H9 (cell line): ENCODE data around the gene TMEM109. TPM values are rescaled to one million over a fixed set of nuclear protein-coding genes. Genes with fewer than 3 reads are reported as not detected.

Experiments
- DNase-seq: peaks from one replicate; pipeline ENCODE4 v3.0.0-alpha.2; 2017
- H2AFZ ChIP-seq: one replicate; pipeline ENCODE4 v1.6.1; 2013; ENCODE audit warnings: mild to moderate bottlenecking, low read length, control low read depth, moderate library complexity
- H2AK5ac ChIP-seq: 2 replicates; pipeline ENCODE4 v1.6.1; 2013; ENCODE audit warnings: low read length, control low read depth, mixed read lengths; ENCODE audit not compliant: insufficient read length
- H2BK120ac ChIP-seq: one replicate; pipeline ENCODE4 v1.6.1; 2013; ENCODE audit warnings: low read depth, mild to moderate bottlenecking, low read length, control low read depth, inconsistent platforms; ENCODE audit not compliant: poor library complexity, severe bottlenecking
- H2BK12ac ChIP-seq: 2 replicates; pipeline ENCODE4 v1.6.1; 2013; ENCODE audit warnings: low read length, control low read depth, mixed read lengths, low read depth; ENCODE audit not compliant: insufficient read length
- H2BK15ac ChIP-seq: 2 replicates; pipeline ENCODE4 v1.6.1; 2013; ENCODE audit warnings: low read depth, low read length, control low read depth
- H2BK20ac ChIP-seq: one replicate; pipeline ENCODE4 v1.6.1; 2013; ENCODE audit warnings: low read depth, mild to moderate bottlenecking, low read length, control low read depth, inconsistent platforms; ENCODE audit not compliant: poor library complexity, severe bottlenecking
- H2BK5ac ChIP-seq: 2 replicates; pipeline ENCODE4 v1.6.1; 2013; ENCODE audit warnings: low read length, control low read depth, mixed read lengths; ENCODE audit not compliant: insufficient read length
- H3K14ac ChIP-seq: 2 replicates; pipeline ENCODE4 v1.6.1; 2013; ENCODE audit warnings: low read length, control low read depth; ENCODE audit not compliant: insufficient read depth
- H3K18ac ChIP-seq: 2 replicates; pipeline ENCODE4 v1.6.1; 2013; ENCODE audit warnings: low read depth, mild to moderate bottlenecking, mixed read lengths, low read length, control low read depth; ENCODE audit not compliant: insufficient read length
- H3K23ac ChIP-seq: 2 replicates; pipeline ENCODE4 v1.6.1; 2013; ENCODE audit warnings: low read length, control low read depth, mixed read lengths, low read depth; ENCODE audit not compliant: insufficient read length
- H3K23me2 ChIP-seq: 2 replicates; pipeline ENCODE4 v1.6.1; 2013; ENCODE audit warnings: low read depth, mild to moderate bottlenecking, mixed read lengths, low read length, control low read depth; ENCODE audit not compliant: insufficient read length, poor library complexity, severe bottlenecking
- H3K27ac ChIP-seq: 2 replicates; pipeline ENCODE4 v1.5.1; 2013; ENCODE audit warnings: low read length, control low read depth, mixed read lengths, low read depth; ENCODE audit not compliant: insufficient read length
- H3K27me3 ChIP-seq: 2 replicates; pipeline ENCODE4 v1.6.1; 2013; ENCODE audit warnings: low read length, control low read depth, inconsistent platforms; ENCODE audit not compliant: insufficient read depth
- H3K4ac ChIP-seq: 2 replicates; pipeline ENCODE4 v1.6.1; 2013; ENCODE audit warnings: low read depth, mild to moderate bottlenecking, control low read depth, inconsistent platforms, low read length, moderate library complexity
- H3K4me1 ChIP-seq: 2 replicates; pipeline ENCODE4 v1.6.1; 2013; ENCODE audit warnings: low read length, control low read depth, inconsistent platforms; ENCODE audit not compliant: insufficient read depth
- H3K4me2 ChIP-seq: 2 replicates; pipeline ENCODE4 v1.6.1; 2013; ENCODE audit warnings: low read length, control low read depth, mixed read lengths; ENCODE audit not compliant: insufficient read length, insufficient read depth
- H3K56ac ChIP-seq: 2 replicates; pipeline ENCODE4 v1.6.1; 2013; ENCODE audit warnings: low read depth, mild to moderate bottlenecking, mixed read lengths, low read length, control low read depth; ENCODE audit not compliant: insufficient read length
- H3K79me1 ChIP-seq: 2 replicates; pipeline ENCODE4 v1.6.1; 2013; ENCODE audit warnings: low read depth, mild to moderate bottlenecking, moderate library complexity, low read length, control low read depth, inconsistent platforms; ENCODE audit not compliant: insufficient read depth, poor library complexity, severe bottlenecking
- H3K79me2 ChIP-seq: 2 replicates; pipeline ENCODE4 v1.6.1; 2013; ENCODE audit warnings: low read length, control low read depth, inconsistent platforms; ENCODE audit not compliant: insufficient read depth
- H3K9ac ChIP-seq: 2 replicates; pipeline ENCODE4 v1.6.1; 2013; ENCODE audit warnings: low read length, control low read depth, mixed read lengths; ENCODE audit not compliant: insufficient read length; ENCODE audit errors: extremely low read depth
- H3K9me3 ChIP-seq: one replicate; pipeline ENCODE4 v1.6.1; 2013; ENCODE audit warnings: low read depth, low read length, inconsistent platforms; ENCODE audit not compliant: control insufficient read depth
- H3T11ph ChIP-seq: one replicate; pipeline ENCODE4 v1.6.1; 2013; ENCODE audit warnings: mild to moderate bottlenecking, low read length, control low read depth, inconsistent platforms
- H4K20me1 ChIP-seq: one replicate; pipeline ENCODE4 v1.6.1; 2013; ENCODE audit not compliant: control insufficient read depth, insufficient read length, insufficient read depth
- H4K5ac ChIP-seq: 2 replicates; pipeline ENCODE4 v1.6.1; 2013; ENCODE audit warnings: low read depth, mild to moderate bottlenecking, mixed read lengths, low read length, control low read depth; ENCODE audit not compliant: insufficient read length
- H4K8ac ChIP-seq: replicated peaks from 2 replicates; pipeline ENCODE4 v1.6.1; 2013; ENCODE audit warnings: low read length, control low read depth, mixed read lengths, low read depth; ENCODE audit not compliant: insufficient read length
- H4K91ac ChIP-seq: 2 replicates; pipeline ENCODE4 v1.6.1; 2013; ENCODE audit warnings: low read depth, mild to moderate bottlenecking, moderate library complexity, mixed read lengths, low read length, control low read depth; ENCODE audit not compliant: insufficient read length
- H3K27ac Mint-ChIP-seq, 3 experiments: 2 replicates in 2 of 3; 3 replicates in 1 of 3; pipeline ENCODE4 v1.8.0; 2020 to 2021; ENCODE audit warnings: mixed read lengths in 3 of 3, mild to moderate bottlenecking in 1 of 3, moderate library complexity in 1 of 3
- H3K27me3 Mint-ChIP-seq: 2 replicates; pipeline ENCODE4 v1.8.0; 2021; ENCODE audit warnings: low read depth, mild to moderate bottlenecking, moderate library complexity, mixed read lengths
- H3K36me3 Mint-ChIP-seq, 3 experiments: 2 replicates in 2 of 3; 3 replicates in 1 of 3; pipeline ENCODE4 v1.8.0; 2020 to 2021; ENCODE audit warnings: low read depth in 3 of 3, mixed read lengths in 3 of 3; ENCODE audit not compliant: insufficient read depth in 1 of 3
- H3K4me1 Mint-ChIP-seq, 2 experiments: 2 replicates each; pipeline ENCODE4 v1.8.0; 2020; ENCODE audit warnings: mixed read lengths in 2 of 2
- H3K4me3 Mint-ChIP-seq, 2 experiments: 2 replicates in 1 of 2; 3 replicates in 1 of 2; pipeline ENCODE4 v1.8.0; 2020 to 2021; ENCODE audit warnings: mild to moderate bottlenecking in 2 of 2, mixed read lengths in 2 of 2, moderate library complexity in 1 of 2
- H3K9me3 Mint-ChIP-seq, 2 experiments: 2 replicates in 1 of 2; 3 replicates in 1 of 2; pipeline ENCODE4 v1.8.0; 2020; ENCODE audit warnings: mild to moderate bottlenecking in 2 of 2, mixed read lengths in 2 of 2, moderate library complexity in 1 of 2
- WGBS: extraction: QIAGEN DNeasy Blood & Tissue Kit; methylation state at CpG from one replicate; pipeline ENCODE4 v1.1.7; 2013; ENCODE audit warnings: missing lambda C conversion rate, low lambda C conversion rate, mixed read lengths; ENCODE audit not compliant: insufficient read length; ENCODE audit errors: extremely low coverage; 5-methylcytosine and 5-hydroxymethylcytosine counted together
- total RNA-seq: library from RNA; stranded (reverse); gene quantifications from 2 replicates; pipeline ENCODE4 v1.2.1, GENCODE V29; 2021
- TF ChIP-seq, protein P1 (sequence below): fragments of 200-600 bp; sonication (generic); conservative IDR thresholded peaks from 3 replicates; pipeline ENCODE4 v1.8.0; 2021; ENCODE audit warnings: antibody characterized with exemption, mild to moderate bottlenecking

The TMEM109 gene
- total RNA-seq, 1 experiment from 2014 or later: 38.0 TPM

- Histone ChIP-seq H3K23ac (no peak overlapping the region), H2BK20ac (no peak overlapping the region), H3K56ac (no peak overlapping the region), H3K79me2 (no peaks in the 10 kb centered on the region), H3K4me1 (no peaks in the 10 kb centered on the region), H3K18ac (no peak overlapping the region), H3K23me2 (no peaks in the 10 kb centered on the region), H3K4me2 (no peak overlapping the region), H3K9me3 (no peaks in the 10 kb centered on the region), H2AFZ (no peak overlapping the region), H3K27me3 (no peaks in the 10 kb centered on the region; the same call in 1 of the 2 replicates), H2AK5ac (no peak overlapping the region), H2BK15ac (no peak overlapping the region), H3T11ph (no peak overlapping the region), H4K8ac (no peak overlapping the region), H2BK12ac (no peak overlapping the region), H4K20me1 (no peaks in the 10 kb centered on the region), H3K27ac (no peak overlapping the region), H4K91ac (no peak overlapping the region), H2BK5ac (no peak overlapping the region), H3K9ac (no peak overlapping the region), H3K4ac (no peak overlapping the region), H3K79me1 (no peaks in the 10 kb centered on the region), H3K14ac (no peak overlapping the region), H2BK120ac (no peak overlapping the region), H4K5ac (no peak overlapping the region)
- WGBS: no CpG with 5 or more reads among the region's 4 CpGs
- H3K36me3 Mint-ChIP-seq: peaks cover 0 to 7% (median 6%) of the 10 kb centered on the region in 3 experiments; a peak in 5 of 7 replicates
- peaks cover 12 to 22% of the 10 kb centered on the region in 2 experiments for H3K9me3 Mint-ChIP-seq
- H3K27me3 Mint-ChIP-seq: peaks cover 31% of the 10 kb centered on the region
- no peak overlapping the region for H3K4me3 Mint-ChIP-seq
- no peaks in the 10 kb centered on the region for H3K4me1 Mint-ChIP-seq
- TF ChIP-seq, protein P1, sequence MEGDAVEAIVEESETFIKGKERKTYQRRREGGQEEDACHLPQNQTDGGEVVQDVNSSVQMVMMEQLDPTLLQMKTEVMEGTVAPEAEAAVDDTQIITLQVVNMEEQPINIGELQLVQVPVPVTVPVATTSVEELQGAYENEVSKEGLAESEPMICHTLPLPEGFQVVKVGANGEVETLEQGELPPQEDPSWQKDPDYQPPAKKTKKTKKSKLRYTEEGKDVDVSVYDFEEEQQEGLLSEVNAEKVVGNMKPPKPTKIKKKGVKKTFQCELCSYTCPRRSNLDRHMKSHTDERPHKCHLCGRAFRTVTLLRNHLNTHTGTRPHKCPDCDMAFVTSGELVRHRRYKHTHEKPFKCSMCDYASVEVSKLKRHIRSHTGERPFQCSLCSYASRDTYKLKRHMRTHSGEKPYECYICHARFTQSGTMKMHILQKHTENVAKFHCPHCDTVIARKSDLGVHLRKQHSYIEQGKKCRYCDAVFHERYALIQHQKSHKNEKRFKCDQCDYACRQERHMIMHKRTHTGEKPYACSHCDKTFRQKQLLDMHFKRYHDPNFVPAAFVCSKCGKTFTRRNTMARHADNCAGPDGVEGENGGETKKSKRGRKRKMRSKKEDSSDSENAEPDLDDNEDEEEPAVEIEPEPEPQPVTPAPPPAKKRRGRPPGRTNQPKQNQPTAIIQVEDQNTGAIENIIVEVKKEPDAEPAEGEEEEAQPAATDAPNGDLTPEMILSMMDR: no peak
- DNase-seq: no peak
- no peak overlapping the region for H3K27ac Mint-ChIP-seq
Measured at GRCh38 chr11:60966890-60967289, 52.9 kb downstream of the TMEM109 start.
